H1 (cell line): ENCODE results near the gene CBFB. TPM values are rescaled to one million over a fixed set of nuclear protein-coding genes. Genes with fewer than 3 reads are reported as not detected.

Experiments used
- CTCF ChIA-PET: fragments of 300-600 bp; sonication (Branson Sonifier 250); formaldehyde crosslinking; loops from one replicate; lab custom pipeline; 2021; ENCODE audit not compliant: partially characterized antibody; lab: Charles Lee
- POLR2A ChIA-PET: fragments of 300-600 bp; sonication (Branson Sonifier 250); formaldehyde crosslinking; loops from one replicate; lab custom pipeline; 2021; ENCODE audit warnings: inconsistent platforms; ENCODE audit not compliant: partially characterized antibody; lab: Charles Lee
- DNase-seq, 2 experiments: peaks; one replicate each; pipeline versions ENCODE4 v3.0.0 to v3.0.0-alpha.2; 2010 to 2022; ENCODE audit warnings: low spot score in 2 of 2, low read depth in 1 of 2, mixed read lengths in 1 of 2
- FAIRE-seq: peaks from 2 replicates; lab custom pipeline; 2011; peaks lifted over from hg19 to GRCh38; lab: Jason Lieb, UNC
- H2AFZ ChIP-seq: 2 replicates; pipeline ENCODE4 v1.8.1; 2012; ENCODE audit warnings: low read length, inconsistent platforms
- H2AK5ac ChIP-seq: 2 replicates; pipeline ENCODE4 v1.6.1; 2013; ENCODE audit warnings: low read depth, low read length
- H2BK120ac ChIP-seq: replicated peaks from 2 replicates; pipeline ENCODE3; 2013; ENCODE audit warnings: low read depth, low read length, inconsistent platforms
- H2BK12ac ChIP-seq: 2 replicates; pipeline ENCODE4 v1.6.1; 2013; ENCODE audit warnings: low read depth, low read length
- H2BK15ac ChIP-seq: 2 replicates; pipeline ENCODE4 v1.6.1; 2013; ENCODE audit warnings: low read length
- H2BK20ac ChIP-seq: 2 replicates; pipeline ENCODE4 v1.6.1; 2013; ENCODE audit warnings: low read length
- H2BK5ac ChIP-seq: 2 replicates; pipeline ENCODE4 v1.6.1; 2013; ENCODE audit warnings: low read depth, low read length
- H3K14ac ChIP-seq: 2 replicates; pipeline ENCODE4 v1.6.1; 2013; ENCODE audit warnings: inconsistent platforms; ENCODE audit not compliant: insufficient read length
- H3K18ac ChIP-seq: 2 replicates; pipeline ENCODE4 v1.6.1; 2013; ENCODE audit warnings: low read length; ENCODE audit errors: extremely low read depth
- H3K23ac ChIP-seq: 2 replicates; pipeline ENCODE4 v1.6.1; 2013; ENCODE audit warnings: inconsistent platforms; ENCODE audit not compliant: insufficient read length
- H3K23me2 ChIP-seq: 2 replicates; pipeline ENCODE4 v1.6.1; 2013; ENCODE audit warnings: low read depth, low read length
- H3K27ac ChIP-seq: 2 replicates; pipeline ENCODE4 v1.6.1; 2011; ENCODE audit warnings: low read depth, low read length, inconsistent platforms
- H3K27me3 ChIP-seq, 4 experiments: replicated peaks in 1 of 4; 1 replicate in 1 of 4; 2 replicates in 3 of 4; pipeline versions ENCODE4 v1.6.1 to v1.8.1; 2011 to 2013; ENCODE audit warnings: low read length in 3 of 4, mild to moderate bottlenecking in 3 of 4, inconsistent platforms in 2 of 4, mixed read lengths in 2 of 4, moderate library complexity in 1 of 4; ENCODE audit not compliant: control insufficient read depth in 3 of 4, insufficient read depth in 3 of 4; ENCODE audit errors: extremely low read depth in 1 of 4
- H3K36me3 ChIP-seq, 4 experiments: 2 replicates each; pipeline versions ENCODE4 v1.6.1 to v1.8.1; 2011 to 2013; ENCODE audit warnings: mild to moderate bottlenecking in 4 of 4, low read length in 3 of 4, moderate library complexity in 2 of 4, control low read depth in 1 of 4, inconsistent platforms in 1 of 4; ENCODE audit not compliant: insufficient read depth in 4 of 4, control insufficient read depth in 2 of 4
- H3K4ac ChIP-seq: replicated peaks from 2 replicates; pipeline ENCODE3; 2013; ENCODE audit warnings: low read length, low read depth, mixed read lengths, inconsistent platforms; ENCODE audit not compliant: insufficient read length
- H3K4me1 ChIP-seq, 4 experiments: replicated peaks in 1 of 4; 1 replicate in 1 of 4; 2 replicates in 3 of 4; pipeline versions ENCODE4 v1.6.1 to v1.8.1; 2011 to 2013; ENCODE audit warnings: low read length in 3 of 4, inconsistent platforms in 2 of 4, mixed read lengths in 1 of 4; ENCODE audit not compliant: insufficient read depth in 4 of 4, control insufficient read depth in 3 of 4
- H3K4me2 ChIP-seq, 2 experiments: 2 replicates each; pipeline versions ENCODE4 v1.6.1 to v1.8.1; 2011 to 2013; ENCODE audit warnings: low read depth in 2 of 2, low read length in 2 of 2, control low read depth in 1 of 2, inconsistent platforms in 1 of 2, mild to moderate bottlenecking in 1 of 2; ENCODE audit not compliant: insufficient read depth in 1 of 2
- H3K4me3 ChIP-seq, 4 experiments: fragments of 200-600, 300-600 bp in 1 of 4; sonication (generic), shearing (Covaris generic), sonication (Bioruptor Twin) in 1 of 4; 2 replicates each; pipeline versions ENCODE4 v1.5.1 to v1.8.1; 2011 to 2016; ENCODE audit warnings: low read length in 4 of 4, low read depth in 3 of 4, control low read depth in 2 of 4, inconsistent platforms in 2 of 4, mild to moderate bottlenecking in 2 of 4, mixed read lengths in 1 of 4, moderate library complexity in 1 of 4; ENCODE audit not compliant: insufficient read depth in 2 of 4; ENCODE audit errors: extremely low read depth in 1 of 4
- H3K56ac ChIP-seq: replicated peaks from 2 replicates; pipeline ENCODE3; 2013; ENCODE audit warnings: low read depth, mild to moderate bottlenecking, mixed read lengths, low read length, inconsistent platforms; ENCODE audit not compliant: insufficient read length
- H3K79me1 ChIP-seq: 2 replicates; pipeline ENCODE4 v1.6.1; 2013; ENCODE audit warnings: low read depth, low read length, control low read depth
- H3K79me2 ChIP-seq, 2 experiments: 2 replicates each; pipeline versions ENCODE4 v1.6.1 to v1.8.1; 2012 to 2013; ENCODE audit warnings: low read length in 2 of 2, mild to moderate bottlenecking in 2 of 2, inconsistent platforms in 1 of 2; ENCODE audit not compliant: insufficient read depth in 2 of 2, control insufficient read depth in 1 of 2
- H3K9ac ChIP-seq, 4 experiments: replicated peaks in 1 of 4; 1 replicate in 1 of 4; 2 replicates in 3 of 4; pipeline versions ENCODE4 v1.6.1 to v1.8.1; 2011 to 2013; ENCODE audit warnings: low read depth in 3 of 4, low read length in 3 of 4, control low read depth in 2 of 4, mild to moderate bottlenecking in 2 of 4, moderate library complexity in 2 of 4, inconsistent platforms in 1 of 4; ENCODE audit errors: extremely low read depth in 1 of 4
- H3K9me3 ChIP-seq, 2 experiments: 2 replicates each; pipeline versions ENCODE4 v1.6.1 to v1.8.1; 2012 to 2013; ENCODE audit warnings: mild to moderate bottlenecking in 2 of 2, moderate library complexity in 2 of 2, control low read depth in 1 of 2, inconsistent platforms in 1 of 2, low read depth in 1 of 2, low read length in 1 of 2, mixed read lengths in 1 of 2; ENCODE audit not compliant: insufficient read depth in 2 of 2
- H4K20me1 ChIP-seq, 2 experiments: replicated peaks in 1 of 2; 2 replicates each; pipeline versions ENCODE3 to v1.8.1; 2011 to 2013; ENCODE audit warnings: inconsistent platforms in 2 of 2, low read length in 2 of 2, mild to moderate bottlenecking in 1 of 2; ENCODE audit not compliant: insufficient read depth in 2 of 2, control insufficient read depth in 1 of 2
- H4K5ac ChIP-seq: 2 replicates; pipeline ENCODE4 v1.6.1; 2013; ENCODE audit warnings: low read length, low read depth, mixed read lengths, inconsistent platforms; ENCODE audit not compliant: insufficient read length
- H4K8ac ChIP-seq: 2 replicates; pipeline ENCODE4 v1.8.0; 2013; ENCODE audit warnings: mild to moderate bottlenecking, moderate library complexity, low read length, inconsistent platforms; ENCODE audit not compliant: insufficient read depth; ENCODE audit errors: extremely low read depth
- H4K91ac ChIP-seq: replicated peaks from 2 replicates; pipeline ENCODE3; 2013; ENCODE audit warnings: low read length, mixed read lengths, inconsistent platforms; ENCODE audit not compliant: insufficient read length
- ZNF274 ChIP-seq: IDR thresholded peaks from 2 replicates; pipeline ENCODE4 v1.7.0; 2012; ENCODE audit warnings: low read length, borderline replicate concordance; ENCODE audit errors: extremely low read depth
- WGBS, 2 experiments: shearing (Covaris generic) in 1 of 2; methylation state at CpG; one replicate each; pipeline versions ENCODE4 v1.1.6 to v1.1.7; 2013 to 2015; ENCODE audit warnings: low lambda C conversion rate in 2 of 2, mixed read lengths in 2 of 2, inconsistent platforms in 1 of 2, low coverage in 1 of 2, missing lambda C conversion rate in 1 of 2; ENCODE audit not compliant: insufficient replicate concordance in 2 of 2, insufficient coverage in 1 of 2, insufficient read length in 1 of 2; ENCODE audit errors: extremely low coverage in 1 of 2, missing lambda C conversion rate in 1 of 2; 5-methylcytosine and 5-hydroxymethylcytosine counted together
- polyA plus RNA-seq, 7 experiments: library from polyadenylated mRNA; depleted of rRNA in 3 of 7; stranded (reverse) in 5 of 7; unstranded in 2 of 7; fragments of >200 nt in 5 of 7; fragments of 200-250 nt in 2 of 7; gene quantifications; 1 replicate in 5 of 7; 2 replicates in 1 of 7; 4 replicates in 1 of 7; pipeline versions ENCODE4 v1.2.1 to v1.2.3, GENCODE V29; 2011 to 2013; ENCODE audit warnings: missing spikeins in 2 of 7, mixed read lengths in 2 of 7
- total RNA-seq: library from RNA; stranded (reverse); fragmentation: NEBNext Ultra II Directional; extraction: Animal tissue kit (Norgen Biotek cat#: 25700); gene quantifications from 2 replicates; pipeline ENCODE4 v1.2.1, GENCODE V29; 2021

CBFB gene
- total and polyA plus RNA-seq, 2 of the 8 experiments (the other 6 are each of a cell fraction or from before 2014, with no cell fraction given), result 11.5 to 31.6 TPM

DNA sequence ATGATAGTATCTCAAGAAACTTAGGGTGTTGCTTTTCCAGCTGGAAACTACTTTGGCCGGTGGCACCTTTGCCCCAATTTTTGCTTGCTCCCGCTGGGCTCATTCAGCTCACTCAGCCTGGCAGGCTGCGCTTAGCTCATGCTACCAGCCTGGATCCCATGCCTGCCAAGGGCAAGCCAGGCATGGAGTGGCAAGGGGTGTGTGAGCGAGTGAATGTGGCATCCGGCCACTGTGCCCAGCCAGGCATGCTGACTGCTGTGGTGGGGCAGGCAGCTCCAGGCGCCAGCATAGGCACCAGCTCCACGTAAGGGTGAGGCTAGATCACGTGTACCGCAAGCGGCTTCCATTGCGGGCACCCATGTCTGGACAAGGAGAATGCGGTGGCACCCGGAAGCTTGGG, 112.4 kb downstream of the CBFB start:
- Histone ChIP-seq H3K4me1 (no peaks in the 10 kb centered on the region), H2BK20ac (no peak overlapping the region), H3K4me2 (no peak overlapping the region), H3K9ac (no peak overlapping the region), H4K5ac (no peak overlapping the region), H4K8ac (no peak overlapping the region; the same call in 1 of the 2 replicates), H2AK5ac (no peak overlapping the region), H3K23ac (no peak overlapping the region), H3K4ac (no peak overlapping the region), H2BK120ac (no peak overlapping the region), H2BK15ac (no peak overlapping the region), H3K27me3 (no peaks in the 10 kb centered on the region), H3K36me3 (peaks cover 16 to 44% (median 39%) of the 10 kb centered on the region in 4 experiments; a peak in 7 of 8 replicates), H2BK12ac (no peak overlapping the region), H3K9me3 (no peaks in the 10 kb centered on the region), H3K79me1 (no peaks in the 10 kb centered on the region; the same call in 1 of the 2 replicates), H2BK5ac (no peak overlapping the region), H3K27ac (no peak overlapping the region), H3K79me2 (no peaks in the 10 kb centered on the region), H4K91ac (no peak overlapping the region), H3K4me3 (no peak overlapping the region), H3K18ac (no peak overlapping the region), H3K56ac (no peak overlapping the region), H4K20me1 (peaks cover 0 to 1% of the 10 kb centered on the region in 2 experiments), H2AFZ (no peak overlapping the region), H3K14ac (no peak overlapping the region), H3K23me2 (no peaks in the 10 kb centered on the region)
- TF ChIP-seq ZNF274, result no peak
- FAIRE-seq, result no peak
- ChIA-PET CTCF (interaction anchor here (0.7 to 5.3 kb wide), 13 partner anchors 8 to 197 kb away, joined by 3 to 26 read pairs (median 4); partner anchors contain the start of genes B3GNT9 and NOL3), POLR2A (interaction anchor here (1.0 kb wide), 1 partner anchor 10 kb away, joined by 3 read pairs; no protein-coding TSS in a partner anchor)
- no peak for DNase-seq
- WGBS, 2 experiments, result 96% methylated on average over 13 of the region's 13 CpGs; no CpG with 5 or more reads in 1 of the 2 experiments
